GM19025 (cell line): ENCODE measurements around the gene NMNAT2.

Experiments used
- ATAC-seq: cut with Tn5 transposase; IDR thresholded peaks from one replicate; pipeline ENCODE4 v1.9.1; 2021; ENCODE audit warnings: mild to moderate bottlenecking, low read depth, moderate library complexity; ENCODE audit not compliant: unreplicated experiment

NMNAT2 gene

DNA sequence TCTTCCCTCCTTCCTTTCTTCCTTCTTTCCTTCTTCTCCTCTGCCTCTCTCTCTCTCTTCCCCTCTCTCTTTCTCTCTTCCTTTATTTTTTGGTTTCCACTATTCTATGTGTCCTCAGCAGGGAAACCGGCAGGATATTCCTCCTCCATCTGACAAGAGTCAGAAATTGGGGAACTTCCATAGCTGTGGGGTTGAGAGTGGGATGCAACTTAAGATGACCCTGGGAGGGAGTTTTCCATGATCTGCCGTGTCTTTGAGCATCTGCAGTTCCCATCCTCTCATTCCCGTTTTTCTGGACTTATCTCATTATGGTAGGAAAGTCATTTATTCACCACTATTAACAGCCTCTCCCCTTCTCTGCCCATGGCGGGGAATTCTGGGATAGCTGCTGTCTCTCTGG lies 98.6 kb downstream of the NMNAT2 start:
- no peak for ATAC-seq

DNA sequence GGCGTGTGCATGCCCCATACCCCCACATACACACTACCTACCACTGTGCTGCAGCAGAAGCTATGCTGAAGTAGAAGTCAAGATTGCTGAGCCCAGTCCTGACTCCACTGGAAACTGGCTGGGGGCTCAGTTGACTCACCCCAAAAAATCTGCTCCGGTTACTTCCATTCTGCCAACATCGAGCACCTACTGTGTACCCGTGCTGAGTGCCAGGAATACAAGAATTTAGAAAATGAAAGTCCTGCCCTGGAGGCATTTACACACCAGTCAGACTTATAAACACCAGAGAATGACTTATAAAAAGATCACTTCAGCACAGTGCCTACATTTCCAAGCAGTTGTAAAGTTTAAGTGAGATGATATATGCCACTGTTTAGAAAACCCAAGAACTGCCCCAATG lies 99.1 kb downstream of the NMNAT2 start:
- no peak for ATAC-seq

DNA sequence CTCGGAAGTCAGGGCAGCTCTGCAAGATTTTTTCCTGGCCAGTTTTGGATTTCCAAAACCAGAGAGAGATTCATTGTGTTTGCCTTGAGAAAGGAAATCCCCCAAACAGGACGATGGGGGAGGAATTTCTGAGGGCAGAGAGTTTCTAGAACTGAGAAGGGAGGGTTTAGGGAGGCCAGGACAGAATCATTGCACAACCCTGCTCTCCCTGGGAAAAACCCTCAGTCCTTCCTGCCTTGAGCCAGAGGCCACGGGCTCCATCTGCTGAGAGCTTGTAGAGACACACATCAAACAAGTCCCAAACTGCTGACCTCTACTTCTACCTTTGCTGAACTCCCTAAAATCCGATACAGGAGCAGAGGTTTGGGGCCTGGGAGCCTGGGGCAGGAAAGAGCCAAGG lies 99.7 kb downstream of the NMNAT2 start:
- ATAC-seq = peak; percentile 78

DNA sequence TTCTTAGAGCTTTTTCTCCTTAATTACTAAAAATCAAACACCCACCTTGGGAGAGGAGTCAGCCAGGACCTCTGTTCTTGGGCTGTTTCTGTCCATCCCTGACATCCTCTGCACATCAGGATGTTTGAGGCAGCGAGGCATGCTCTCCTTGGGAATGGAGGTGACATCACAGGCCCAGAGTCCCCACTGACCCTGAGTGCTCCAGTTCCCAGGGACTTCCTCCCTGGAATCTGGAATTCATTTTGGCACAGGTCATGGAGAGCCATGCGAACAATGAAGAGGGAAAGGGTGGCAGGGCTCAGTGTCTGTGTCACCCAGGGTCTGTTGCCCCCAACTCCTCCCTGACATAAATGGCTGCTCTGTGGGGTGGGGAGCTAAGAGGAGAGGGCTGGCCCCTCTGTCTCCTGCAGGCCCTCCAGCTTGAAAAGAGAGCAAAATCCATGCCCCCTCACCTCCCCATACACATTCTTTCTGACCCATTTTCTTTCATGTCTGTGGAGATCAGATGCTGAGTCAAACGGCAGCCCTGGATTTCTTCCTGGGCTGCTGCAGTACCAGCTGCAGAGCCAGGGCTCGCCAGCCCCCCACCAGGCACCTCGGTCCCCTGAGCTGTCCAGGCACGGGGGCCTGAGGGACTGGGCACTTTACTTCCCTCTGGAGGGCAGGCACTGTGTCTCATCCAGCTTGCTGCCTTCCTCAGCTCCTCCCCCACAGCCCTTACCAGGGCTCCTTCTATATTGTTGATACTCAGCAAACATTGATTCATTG lies 102.0 kb downstream of the NMNAT2 start:
- no peak for ATAC-seq

- no peak for ATAC-seq
These were observed 105.1 kb downstream of the NMNAT2 start for GRCh38 chr1:183313063-183313462.

DNA sequence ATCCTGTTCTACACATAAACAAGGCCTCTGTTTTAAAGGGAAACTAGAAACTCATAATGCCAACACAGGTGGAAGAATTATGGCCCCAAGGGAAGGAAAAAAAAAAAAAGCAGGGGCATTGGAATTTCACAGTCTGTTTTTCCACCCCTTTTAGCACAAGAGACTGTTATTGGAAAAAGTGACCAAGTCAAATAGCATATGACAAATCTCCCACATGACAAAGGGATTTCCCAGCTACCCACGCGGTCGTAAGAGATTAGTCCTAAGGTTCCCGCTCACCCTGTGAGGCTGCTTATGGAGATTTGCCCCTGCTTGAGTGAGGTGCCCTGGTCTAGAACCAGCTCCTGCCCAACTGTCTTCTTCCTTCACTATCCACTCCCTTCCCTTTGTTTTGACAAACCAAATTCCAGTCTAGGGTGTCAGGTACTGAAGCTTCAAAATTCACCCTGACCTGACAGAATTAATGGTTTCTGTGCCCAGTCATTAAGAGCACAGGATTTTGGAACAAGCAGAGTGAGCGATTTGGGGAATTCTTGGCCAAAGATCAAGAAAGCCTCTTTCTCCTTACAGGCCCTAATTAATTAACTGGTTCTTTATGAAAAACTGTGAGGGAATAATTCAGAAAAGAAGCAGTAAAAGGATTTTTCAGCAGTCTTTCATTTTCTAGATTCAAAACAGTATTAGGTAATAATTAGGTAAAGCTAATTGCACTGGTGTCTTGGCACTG lies 107.3 kb downstream of the NMNAT2 start:
- no peak for ATAC-seq

GRCh38 chr1:183308719-183309118 lies 109.5 kb downstream of the NMNAT2 start:
- ATAC-seq = no peak

DNA sequence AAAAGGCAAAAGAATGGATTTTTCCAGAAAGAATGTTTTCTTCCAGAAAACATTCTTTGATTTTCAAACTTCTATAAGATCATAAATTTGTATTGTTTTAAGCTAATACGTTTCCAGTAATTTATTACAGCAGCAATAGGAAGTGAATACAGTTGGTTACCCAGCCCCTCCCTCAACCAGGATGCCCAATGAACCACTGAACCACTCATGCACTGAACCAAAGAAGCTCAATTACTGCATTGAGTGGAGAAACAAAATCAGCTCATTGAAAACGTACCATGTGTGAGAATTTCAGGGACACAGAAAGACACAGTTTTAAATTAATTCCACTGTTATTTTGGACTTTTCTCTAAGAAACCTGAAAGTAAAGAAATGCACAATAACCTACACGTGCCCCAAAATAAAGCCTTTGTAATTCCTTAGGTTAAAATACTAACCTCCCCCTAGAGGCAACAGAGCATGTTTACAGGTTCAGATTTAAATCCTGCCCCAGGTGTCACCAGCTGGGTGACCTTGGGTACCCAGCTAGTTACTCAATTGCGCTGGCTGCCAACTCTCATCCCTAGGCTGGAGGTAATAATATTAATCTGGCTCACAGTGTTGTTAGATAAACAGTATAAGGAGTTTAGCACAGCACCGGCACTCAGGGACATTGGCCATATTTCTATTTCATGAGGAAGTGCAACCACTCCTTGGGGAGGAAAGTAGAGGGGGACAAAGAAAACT lies 111.7 kb downstream of the NMNAT2 start:
- ATAC-seq = no peak

GRCh38 chr1:183304440-183305107 lies 113.6 kb downstream of the NMNAT2 start:
- ATAC-seq = no peak

DNA sequence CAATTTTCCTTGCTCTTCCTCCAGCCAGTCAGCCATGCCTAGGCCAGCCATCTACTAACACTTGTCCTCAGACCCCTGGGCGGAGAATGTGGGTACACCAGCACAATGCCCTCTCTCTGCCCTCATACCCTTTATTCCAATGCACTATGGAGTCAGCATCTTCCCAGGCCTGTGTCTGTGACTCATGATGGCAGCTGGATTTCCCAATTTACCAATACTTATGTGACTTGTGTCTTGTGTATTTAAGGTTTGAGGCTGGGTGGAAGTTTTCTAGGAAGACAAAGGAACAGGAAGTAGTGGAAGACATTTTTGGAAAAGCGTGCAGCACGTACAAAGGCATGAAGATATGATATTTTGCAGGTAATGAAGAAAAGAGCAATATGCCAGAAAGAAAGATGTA lies 114.3 kb downstream of the NMNAT2 start:
- ATAC-seq = no peak

- no peak for ATAC-seq
These were observed 114.9 kb downstream of the NMNAT2 start for GRCh38 chr1:183303323-183303645.

DNA sequence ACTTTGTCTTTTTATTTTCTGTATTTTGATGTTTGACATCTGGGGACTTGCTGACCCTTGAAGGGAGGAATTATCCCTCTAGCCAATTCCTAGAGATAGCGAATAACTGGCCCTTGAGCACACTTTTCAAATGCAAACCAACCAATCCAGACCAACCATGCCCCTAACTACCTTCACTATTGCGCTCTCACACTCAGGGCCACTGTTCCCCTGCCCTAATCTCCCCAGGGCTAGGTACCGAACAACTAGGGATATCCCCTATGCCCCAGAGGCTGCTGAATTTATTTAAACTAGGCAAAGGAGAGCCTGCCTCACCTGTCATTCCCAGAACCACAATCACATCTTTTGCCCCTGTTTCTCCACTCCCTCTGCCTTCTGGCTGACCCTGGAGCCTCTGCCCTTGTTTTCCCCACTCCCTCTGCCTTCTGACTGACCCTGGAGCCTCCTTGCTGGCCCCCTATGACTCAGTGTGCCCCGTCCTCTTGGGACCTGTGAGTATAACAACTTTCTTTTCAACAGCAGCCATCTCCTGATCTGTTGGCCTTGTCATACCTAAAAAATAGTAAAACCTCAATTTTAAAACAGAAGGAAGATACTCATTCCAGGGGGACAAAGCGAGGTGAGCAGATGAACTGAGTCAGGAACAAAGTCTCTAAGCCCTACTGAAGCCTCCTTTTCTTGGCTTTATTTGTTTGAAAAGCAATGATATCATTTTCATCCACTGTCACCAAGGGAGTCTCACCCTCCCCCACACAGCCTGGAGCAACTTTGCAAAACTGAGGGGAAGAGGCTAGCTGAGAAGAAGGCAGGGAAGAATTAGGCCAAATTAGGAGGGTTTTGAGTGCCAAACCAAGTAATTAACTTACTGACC lies 115.5 kb downstream of the NMNAT2 start:
- ATAC-seq = no peak

DNA sequence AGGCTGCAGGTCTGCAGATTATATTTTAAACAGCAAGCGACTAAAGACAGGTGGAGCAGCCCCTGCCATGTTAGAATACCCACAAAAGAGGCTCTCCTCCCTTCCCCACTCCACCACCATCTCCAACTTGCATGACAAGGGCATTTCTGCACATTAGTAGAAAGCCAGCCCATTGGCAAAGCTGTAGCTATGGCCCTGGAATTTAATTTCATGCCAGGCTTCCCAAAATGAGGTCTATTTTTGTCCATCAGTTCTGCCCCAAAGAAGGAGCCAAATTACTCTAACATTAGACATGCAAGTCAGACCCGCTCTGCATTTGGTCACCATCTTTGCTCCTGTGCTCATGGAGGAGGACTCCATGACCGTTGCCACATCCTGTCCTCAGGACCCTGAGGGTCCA lies 116.9 kb downstream of the NMNAT2 start:
- no peak for ATAC-seq

GRCh38 chr1:183300828-183301227 lies 117.4 kb downstream of the NMNAT2 start:
- no peak for ATAC-seq

DNA sequence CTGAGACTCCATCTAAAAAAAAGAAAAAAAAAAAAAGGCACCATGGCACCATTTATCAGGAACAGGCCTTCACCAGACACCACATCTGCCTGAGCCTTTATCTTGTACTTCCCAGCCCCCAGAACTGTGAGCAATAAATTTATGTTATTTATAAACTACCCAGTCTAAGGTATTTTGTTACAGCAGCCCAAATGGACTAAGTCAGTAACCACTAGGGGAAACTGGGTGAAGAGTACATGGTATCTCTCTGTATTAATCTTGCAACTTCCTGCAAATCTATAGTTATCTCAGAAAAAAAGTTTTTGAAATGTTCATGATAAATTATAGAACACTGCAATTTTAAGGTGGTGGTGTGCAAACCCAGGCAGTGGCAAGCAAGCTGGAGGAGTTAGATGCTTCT lies 117.8 kb downstream of the NMNAT2 start:
- ATAC-seq = no peak

DNA sequence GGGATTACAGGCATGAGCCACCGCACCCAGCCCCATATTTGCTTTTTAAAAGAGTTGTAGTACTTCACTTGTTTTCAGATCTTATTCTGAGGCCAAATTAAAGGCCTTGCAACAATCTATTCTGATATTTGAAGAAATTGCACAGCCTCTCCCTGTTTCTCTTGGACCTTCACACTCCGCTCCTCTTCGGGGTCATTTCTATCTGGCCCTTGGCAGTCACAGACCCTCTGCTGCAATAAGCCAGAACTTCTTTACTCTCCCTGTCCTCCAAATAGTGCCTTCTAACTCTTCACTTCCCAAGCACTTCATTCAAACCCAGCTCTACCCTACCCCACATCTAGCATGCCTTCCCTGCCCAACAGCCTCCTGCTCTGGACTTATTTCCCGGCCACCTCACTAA lies 121.4 kb downstream of the NMNAT2 start:
- no peak for ATAC-seq

- no peak for ATAC-seq
These were observed 122.7 kb downstream of the NMNAT2 start for GRCh38 chr1:183295521-183295920.

DNA sequence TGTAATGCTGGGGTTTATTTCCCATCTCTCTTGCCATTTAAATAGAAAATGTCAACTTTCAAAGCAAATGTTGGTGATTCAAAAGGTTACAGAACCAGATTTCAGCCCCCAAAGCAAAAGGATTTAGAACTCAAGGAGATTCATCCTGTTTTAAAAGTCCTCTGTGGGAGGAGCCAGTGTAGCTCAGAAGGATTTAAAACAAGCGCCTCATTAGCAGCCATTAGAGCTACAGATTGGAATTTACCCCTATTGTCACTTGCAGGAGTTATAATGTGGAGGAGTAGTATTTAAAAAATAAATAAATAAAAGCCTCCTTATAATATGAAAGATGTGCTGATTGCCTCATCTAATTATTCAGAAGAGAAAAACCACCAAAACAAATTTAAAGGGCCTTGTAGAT lies 124.3 kb downstream of the NMNAT2 start:
- ATAC-seq = no peak

DNA sequence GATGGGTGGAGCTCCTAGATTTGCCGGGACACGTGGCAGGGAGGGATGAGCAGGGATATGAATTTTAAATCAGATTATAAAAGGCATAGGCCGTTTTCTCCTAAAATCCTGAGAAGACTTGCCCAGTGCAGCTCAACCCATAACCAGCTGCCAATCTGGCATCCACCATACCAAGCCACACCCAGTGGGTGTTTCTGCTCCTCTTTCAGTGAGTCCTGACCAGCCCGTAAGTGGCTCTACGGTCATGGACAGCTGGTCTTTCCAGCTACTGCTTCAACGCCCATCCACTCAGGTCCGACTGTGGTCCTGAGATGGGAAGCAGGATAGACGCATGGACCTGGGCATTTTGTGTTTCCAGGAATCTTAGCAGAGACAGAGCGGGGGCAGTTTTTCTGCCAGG lies 124.9 kb downstream of the NMNAT2 start:
- ATAC-seq = no peak
